ENCODE results near the gene DGCR8.

GRCh38 chr22:20089226-20089976, 9.4 kb downstream of the DGCR8 start:
- TF ChIP-seq CTCF (IDR thresholded peaks at IDR 0.05) (no peak), POLR2A (IDR thresholded peaks at IDR 0.05) (no peak)

Measured in esophagus squamous epithelium (tissue), 4 donors.